Erythroblast (primary cell): Measurements from ENCODE around the gene KRTCAP2.

Source experiments
- GATA1 ChIP-seq: IDR thresholded peaks from 2 replicates; pipeline ENCODE4 v1.6.1; 2011; ENCODE audit warnings: low read depth, mild to moderate bottlenecking, control low read depth, low read length, moderate library complexity
- POLR2A ChIP-seq: IDR thresholded peaks from 2 replicates; pipeline ENCODE4 v1.6.1; 2011; ENCODE audit warnings: mild to moderate bottlenecking, low read length

GRCh38 chr1:155198547-155198906 lies 25.4 kb upstream of the KRTCAP2 start:
- TF ChIP-seq GATA1, result no peak
- TF ChIP-seq POLR2A, result no peak
